Activated CD4-positive, alpha-beta T cell treated with anti-CD3 and anti-CD28 coated beads, Interleukin-2, amount 50 U/mL, for 48 hours (primary cell): ENCODE data around the gene CDK6.

Experiments used
- DNase-seq, 2 experiments: peaks; one replicate each; pipeline ENCODE4 v3.0.0-alpha.2; 2020

Gene CDK6

GRCh38 chr7:92730808-92731207 lies 105.6 kb downstream of the CDK6 start:
- no peak for DNase-seq

DNA sequence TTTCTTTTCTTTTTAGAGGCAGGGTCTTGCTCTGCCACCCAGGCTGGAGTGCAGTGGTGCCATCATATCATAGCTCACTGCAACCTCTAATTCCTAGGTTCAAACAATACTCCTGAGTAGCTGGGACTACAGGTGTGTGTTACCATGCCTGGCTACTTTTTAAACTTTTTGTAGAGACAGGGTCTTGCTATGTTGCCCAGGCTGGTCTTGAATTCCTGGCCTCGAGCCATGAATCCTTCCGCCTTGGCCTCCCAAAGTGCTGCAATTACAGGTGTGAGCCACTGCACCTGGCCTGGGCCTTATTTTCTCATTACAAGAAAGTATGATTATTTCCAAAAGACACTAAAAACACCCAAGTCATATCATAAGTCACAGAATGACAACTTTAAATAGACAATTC lies 106.6 kb downstream of the CDK6 start:
- DNase-seq: peak in 1 of 2 experiments; percentile 33

- no peak for DNase-seq
Observed at GRCh38 chr7:92729172-92729571, 107.2 kb downstream of the CDK6 start.

DNA sequence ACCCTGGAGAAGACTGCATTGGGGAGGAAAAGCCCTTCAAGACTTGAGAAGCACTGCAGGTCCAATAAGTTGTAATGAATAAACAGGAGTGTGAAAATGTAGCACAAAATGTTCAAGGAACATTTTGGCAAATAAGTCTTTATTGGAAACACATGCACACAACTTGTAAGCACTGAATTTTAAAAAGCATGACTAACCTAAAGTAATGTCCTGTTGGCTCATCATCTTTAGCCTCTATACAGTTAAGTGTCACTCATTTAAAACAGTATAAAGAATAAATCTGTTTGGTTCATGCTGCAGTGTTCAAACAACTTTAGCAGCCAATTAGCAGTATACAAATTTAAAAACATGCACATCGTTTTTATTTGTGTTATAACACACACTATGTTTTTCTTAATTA lies 108.6 kb downstream of the CDK6 start:
- no peak for DNase-seq

DNA sequence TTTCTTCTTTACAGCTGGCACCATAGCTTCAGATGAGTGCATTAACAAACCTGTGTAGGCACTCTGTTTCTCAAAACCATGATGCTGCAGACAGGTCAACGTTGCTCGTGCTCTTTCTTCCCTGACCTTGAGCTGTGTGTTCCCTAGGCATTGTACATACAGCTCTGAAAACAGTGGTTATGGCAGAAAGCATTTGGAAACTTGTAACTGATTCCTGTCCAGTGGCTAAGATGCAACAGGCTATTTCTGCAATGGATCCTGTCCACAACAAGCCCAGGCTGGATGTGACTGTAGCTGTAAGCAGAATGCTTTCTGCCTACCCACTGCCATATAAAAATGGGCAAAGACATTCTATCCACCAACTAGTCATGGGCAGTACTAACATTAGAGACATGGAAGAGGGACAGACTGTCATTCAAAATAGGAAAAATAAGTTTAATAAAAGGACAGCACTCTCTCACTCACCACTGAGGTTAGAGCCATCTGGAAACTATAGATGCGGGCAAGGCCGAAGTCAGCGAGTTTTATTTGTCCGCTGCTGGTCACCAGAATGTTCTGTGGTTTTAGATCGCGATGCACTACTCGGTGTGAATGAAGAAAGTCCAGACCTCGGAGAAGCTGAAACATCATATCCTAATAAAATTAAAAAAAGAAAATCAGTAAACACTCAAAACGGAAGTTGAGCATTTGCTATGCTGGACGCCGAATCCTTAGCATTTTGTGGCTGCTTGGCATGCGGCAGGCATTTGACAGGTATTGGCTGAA lies 111.0 kb downstream of the CDK6 start:
- DNase-seq: no peak

- no peak for DNase-seq
Observed at GRCh38 chr7:92723943-92724342, 112.4 kb downstream of the CDK6 start.

GRCh38 chr7:92723205-92723604 lies 113.2 kb downstream of the CDK6 start:
- no peak for DNase-seq

DNA sequence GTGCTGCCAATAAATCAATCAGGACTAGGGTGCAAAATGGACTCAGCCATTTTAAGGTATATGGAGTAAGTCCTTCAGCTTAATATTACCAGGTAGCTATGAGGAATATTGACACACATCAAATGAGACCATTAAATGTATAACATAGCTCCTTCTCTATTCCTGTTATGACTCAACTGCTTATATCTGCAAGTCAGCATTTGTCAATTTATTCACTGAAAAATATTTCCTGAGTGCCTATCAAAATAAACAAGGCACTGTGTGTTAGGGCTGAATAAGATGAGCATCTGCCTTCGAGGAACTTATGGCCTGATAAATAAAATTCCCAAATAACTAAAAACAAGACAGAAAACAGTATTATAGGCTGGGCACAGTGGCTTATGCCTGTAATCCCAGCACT lies 113.8 kb downstream of the CDK6 start:
- DNase-seq: no peak

- no peak for DNase-seq
Observed at GRCh38 chr7:92720604-92721350, 115.6 kb downstream of the CDK6 start.

- DNase-seq: peak; percentile 58 to 72
Observed at GRCh38 chr7:92717993-92718716, 118.2 kb downstream of the CDK6 start.

DNA sequence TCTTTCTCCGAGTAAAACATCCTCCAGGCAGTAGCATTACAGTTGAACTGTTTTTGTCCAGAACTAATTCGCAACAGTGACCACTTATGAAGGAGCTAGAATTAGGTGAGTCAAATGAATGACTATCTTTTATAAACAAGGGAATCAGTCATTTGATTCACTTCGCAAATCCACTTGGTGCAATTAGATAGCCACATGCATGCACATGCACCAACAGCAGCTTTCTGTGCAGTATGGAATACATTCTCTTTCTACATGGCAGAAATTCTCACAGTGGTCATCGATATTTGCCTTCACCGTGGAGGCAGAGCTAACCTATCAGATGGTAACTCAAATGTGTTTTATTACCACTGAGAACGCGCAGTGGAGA lies 118.8 kb downstream of the CDK6 start:
- DNase-seq: no peak

DNA sequence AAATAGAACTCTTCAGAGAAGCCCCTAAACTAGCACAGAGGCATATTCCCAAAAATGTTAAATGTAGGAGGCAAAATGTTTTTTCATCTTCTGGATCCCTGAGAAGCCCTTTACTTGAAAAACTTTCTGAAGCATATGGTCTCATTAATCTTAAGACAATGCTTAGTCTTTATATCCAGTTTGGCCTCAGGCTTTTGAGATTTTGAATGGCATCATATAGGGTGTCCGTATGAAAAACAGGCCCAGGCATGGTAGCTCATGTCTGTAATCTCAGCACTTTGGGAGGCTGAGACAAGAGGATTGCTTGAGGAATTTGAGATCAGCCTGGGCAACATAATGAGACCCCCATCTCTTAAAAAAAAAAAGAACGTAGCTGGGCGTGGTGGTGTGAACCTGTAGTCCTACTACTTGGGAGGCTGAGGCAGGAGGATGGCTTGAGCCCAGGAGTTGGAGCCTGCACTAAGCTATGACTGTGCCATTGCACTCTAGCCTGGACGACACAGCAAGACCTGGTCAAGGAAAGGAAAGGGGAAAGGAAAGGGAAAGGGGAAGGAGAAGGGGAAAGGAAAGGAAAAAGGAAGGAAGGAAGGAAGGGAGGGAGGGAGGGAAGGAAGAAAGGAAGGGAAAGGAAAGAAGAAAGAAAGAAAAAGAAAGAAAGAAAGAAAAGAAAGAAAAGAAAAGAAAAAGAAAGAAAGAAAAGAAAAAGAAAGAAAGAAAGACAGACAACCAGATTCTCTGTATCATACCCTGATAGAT lies 119.4 kb downstream of the CDK6 start:
- no peak for DNase-seq

DNA sequence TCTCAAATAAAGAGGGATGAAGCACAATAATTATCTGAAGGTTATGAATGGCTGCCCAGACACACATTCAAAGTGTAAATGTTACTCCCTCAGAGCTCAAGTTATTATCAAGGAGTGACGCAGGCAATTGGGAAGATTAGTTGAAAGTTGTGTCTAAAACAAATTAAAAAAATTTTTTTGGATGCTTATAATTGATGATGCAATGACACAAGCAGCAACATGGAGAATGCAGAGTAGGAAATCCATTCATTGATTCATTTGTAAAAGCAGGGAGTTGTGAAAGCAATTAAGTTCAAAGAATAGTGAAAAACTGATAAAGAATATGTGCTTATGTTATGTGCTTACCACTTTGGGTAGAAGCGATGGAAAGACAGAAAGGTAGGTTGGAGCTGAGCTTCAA lies 120.4 kb downstream of the CDK6 start:
- no peak for DNase-seq

GRCh38 chr7:92714767-92715166 lies 121.6 kb downstream of the CDK6 start:
- DNase-seq: no peak

DNA sequence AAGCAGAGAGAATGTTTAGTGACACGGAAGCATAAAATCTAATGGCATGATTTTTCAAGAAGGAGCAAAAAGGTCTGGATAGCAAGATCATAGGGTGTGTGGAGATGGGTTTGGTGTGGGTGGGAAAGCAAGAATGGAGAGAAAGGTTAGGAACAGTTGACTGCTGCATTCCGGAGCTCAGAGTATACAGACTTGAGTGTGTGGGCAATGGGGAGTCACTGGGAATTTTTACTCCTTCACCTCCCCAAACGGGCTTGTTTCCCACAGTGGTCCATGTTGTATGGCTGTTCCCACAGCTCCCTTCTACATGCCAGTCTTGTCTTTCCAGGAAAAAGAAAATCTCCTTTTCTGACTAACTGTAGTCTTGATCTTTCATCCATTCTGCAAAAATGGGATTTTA lies 122.1 kb downstream of the CDK6 start:
- no peak for DNase-seq

DNA sequence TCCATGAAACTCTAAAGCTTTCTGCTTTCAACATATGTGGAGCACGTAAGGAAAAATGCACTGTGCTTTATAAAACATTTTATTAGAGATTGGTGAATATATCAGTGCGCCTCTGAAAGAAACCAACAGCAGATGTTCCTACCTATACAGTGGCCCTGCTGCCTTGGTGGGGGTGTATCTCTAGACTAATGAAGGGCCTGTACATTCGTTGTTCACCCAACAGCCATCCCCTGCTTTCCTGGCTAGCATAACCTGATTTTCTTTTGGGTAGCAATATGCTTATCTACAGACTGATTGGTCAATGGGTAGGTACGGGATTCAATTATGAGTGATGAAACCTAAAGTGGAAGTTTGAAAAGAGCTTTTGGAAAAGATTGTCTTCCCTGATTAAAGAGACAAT lies 126.5 kb downstream of the CDK6 start:
- no peak for DNase-seq

DNA sequence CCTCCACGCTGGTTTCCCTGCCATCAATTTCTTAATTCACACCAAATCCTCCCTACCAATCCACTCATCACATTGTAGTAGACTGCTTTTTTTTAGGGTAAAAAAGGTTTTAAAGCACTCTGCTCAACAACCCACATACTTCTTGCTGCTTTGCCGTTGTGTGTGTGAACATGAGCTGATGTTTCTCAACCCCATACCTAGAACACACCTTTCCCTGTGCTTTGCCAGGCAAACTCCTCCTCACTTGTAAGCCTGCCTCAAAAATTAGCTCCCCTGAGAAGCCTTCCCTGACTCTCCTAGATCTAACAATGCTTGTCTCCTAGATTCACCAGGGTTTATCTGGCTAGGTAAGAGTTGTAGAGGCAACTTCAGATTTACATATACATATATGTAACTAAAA lies 127.2 kb downstream of the CDK6 start:
- no peak for DNase-seq

- no peak for DNase-seq
Observed at GRCh38 chr7:92708111-92709042, 128.0 kb downstream of the CDK6 start.

DNA sequence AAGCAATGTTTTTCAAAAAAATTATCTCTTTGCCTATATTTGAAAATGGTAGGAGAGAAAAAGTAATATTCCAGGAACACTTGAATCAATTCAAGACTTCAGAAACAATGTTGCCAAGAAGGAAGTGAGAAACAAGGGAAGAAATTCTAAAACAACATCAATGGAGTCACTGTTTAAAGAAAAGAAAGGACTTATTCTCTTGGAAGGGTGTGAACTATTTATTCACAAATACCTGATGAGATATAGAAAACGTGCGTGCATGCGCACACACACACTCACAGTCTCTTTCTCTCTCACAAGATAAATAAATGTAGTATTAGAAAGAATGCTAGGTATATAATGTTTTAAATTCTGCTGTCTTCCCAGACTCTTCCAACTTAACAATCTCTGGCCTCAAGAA lies 128.9 kb downstream of the CDK6 start:
- no peak for DNase-seq

DNA sequence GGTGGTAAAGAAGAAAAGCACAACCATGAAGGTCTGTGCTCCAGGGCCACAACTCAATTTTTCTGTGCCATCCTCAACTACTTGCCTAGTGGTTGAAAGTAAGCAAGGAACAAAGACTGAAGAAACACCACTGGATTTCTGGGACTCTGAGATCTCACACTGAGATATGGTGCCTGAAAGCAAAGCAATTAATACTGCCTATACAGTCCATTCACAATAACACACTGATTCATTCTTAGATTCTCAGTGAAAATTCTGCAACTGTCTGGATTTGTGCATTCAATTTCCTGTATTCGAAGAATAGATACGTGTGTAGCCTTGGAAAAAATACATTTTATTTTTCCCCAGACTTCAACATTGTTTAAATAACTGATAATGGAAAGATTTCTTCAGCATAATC lies 129.8 kb downstream of the CDK6 start:
- DNase-seq: no peak

GRCh38 chr7:92705831-92706230 lies 130.5 kb downstream of the CDK6 start:
- DNase-seq: no peak

DNA sequence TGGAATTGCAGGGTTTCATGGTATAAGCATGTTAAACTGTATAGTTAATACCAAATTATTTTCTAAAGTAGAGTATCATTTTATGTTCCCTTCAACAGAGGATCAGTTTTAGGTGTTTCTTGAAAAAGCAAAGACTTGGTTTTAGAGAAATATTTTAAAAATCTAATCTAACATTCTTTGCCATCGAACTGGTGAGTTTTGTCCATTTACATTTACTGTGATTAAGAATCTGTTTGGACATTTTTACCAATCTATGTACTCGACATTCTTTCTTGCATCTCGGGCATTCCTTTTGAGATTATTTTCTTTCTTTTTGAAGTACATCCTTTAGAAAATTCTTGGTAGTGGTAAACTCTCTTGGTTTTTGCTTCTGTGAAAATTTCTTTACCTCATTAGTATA lies 131.5 kb downstream of the CDK6 start:
- DNase-seq: no peak
